Bladder microvascular endothelial cell (primary cell): ENCODE data around the gene MYADM. TPM values are rescaled to one million over a fixed set of nuclear protein-coding genes. Genes with fewer than 3 reads are reported as not detected.

ENCODE experiments used
- total RNA-seq: library from RNA; depleted of rRNA; stranded (reverse); fragments of >200 nt; gene quantifications from 2 replicates; pipeline ENCODE4 v1.2.3, GENCODE V29; 2014

Gene MYADM
- total RNA-seq = 5.0 and 15.9 TPM in 2 replicates

GRCh38 chr19:53867225-53868090 lies at the start of gene MYADM:
TSS of gene MYADM (plus strand) at chr19:53867883. CDS start at chr19:53873530, 5,647 bp downstream.

DNA sequence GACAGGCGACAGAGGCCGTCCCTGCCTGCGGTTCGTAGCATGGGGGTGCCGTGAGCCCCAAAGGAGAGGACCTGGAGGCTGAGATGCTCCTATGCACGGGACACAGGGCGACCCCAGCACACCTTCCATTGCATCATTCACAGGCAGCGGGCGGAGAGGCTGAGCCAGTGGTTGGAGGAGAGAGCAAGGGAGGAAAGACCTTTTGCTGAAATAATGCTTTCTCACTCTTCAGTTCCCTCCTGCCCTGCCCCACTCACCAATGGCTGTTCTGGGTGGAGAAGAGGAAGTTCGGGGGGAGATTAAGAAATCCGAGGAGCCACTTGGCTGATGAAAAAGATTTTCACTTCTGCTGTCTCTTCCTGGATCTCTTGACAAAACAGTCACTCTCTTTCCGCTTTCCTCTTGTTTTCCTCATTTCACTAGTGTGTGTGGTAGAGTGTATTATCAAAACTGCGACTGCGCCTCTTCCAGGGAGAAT lies 43.5 kb upstream of the MYADM start, which contains the start of gene NLRP12:
Gene NLRP12 (minus strand): TSS at position 181 of the 478 bp plus-strand sequence. CDS start 140 bp downstream, at position 41.

DNA sequence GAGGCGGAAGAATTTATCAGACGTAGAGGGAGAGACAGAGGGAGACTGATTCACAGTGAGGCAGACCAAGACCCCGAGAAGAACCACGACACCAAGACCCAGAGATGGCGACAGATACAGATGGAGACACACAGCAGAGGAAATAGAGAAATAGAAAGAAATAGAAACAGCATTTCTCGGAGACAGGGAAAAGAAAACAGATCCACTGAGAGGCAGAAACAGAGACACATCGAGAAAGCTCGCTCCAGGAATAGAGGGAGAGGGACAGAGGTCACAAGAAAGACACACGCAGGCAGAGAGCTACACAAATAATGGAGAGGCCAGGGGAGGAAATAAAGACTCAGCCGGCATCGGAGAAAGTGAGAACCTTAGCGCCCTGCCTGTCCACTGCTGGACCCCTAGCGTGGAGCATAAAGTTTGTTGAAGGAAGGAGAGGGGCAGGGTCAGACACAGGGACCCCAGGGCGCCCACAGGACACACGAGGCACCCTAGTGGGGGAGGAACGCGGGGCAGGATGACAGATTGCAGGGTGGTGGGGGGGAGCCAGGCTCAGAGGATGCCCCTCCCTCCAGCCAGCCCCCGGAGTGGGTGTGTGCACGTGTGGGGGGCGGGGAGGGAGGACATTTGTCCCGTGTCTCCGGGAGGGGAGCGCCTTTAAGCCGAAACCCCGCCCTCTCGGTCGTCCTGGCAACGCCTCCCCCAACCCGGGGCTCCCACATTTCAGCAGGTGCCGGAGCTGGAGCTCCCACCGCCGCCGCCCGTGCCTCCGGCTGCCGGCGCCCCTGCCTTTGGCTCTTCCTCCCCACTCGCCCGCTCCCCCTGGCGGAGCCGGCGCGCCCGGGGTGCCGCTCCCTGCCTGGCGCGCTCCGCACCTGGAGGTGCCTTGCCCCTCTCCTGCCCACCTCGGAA lies 14.1 kb downstream of the MYADM start, which contains the start of gene PRKCG:
Gene PRKCG (plus strand): TSS at position 716 of the 909 bp plus-strand sequence. CDS start 298 bp downstream, outside the sequence.

DNA sequence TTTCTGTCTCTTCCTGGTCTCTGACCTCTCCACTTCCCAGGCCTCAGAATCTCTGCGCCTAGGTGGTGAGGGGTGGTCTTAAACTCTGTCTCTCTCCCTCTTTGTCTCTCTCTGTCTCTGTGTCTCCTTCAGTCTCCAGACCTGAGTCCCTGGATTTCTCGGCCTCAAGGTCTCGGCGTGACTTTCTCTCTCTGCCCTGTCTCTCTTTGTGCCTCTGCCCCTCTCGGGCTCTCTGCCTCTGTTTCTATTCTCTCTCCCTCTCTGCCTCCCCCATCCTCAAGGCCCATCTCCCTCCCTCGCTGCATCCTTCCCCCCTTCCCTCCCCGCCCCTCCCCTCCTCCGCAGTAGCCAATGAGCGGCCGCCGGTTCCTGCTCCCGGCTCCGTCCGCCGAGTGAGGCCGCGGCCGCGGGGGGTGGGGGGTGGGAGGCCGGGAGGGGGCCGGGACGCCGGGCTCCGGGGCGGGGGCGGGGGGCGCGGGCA lies 41.3 kb downstream of the MYADM start, which contains the start of gene CACNG7:
Gene CACNG7 (plus strand): TSS at position 344 of the 481 bp plus-strand sequence. CDS start 3,554 bp downstream, outside the sequence.

Other genes with a start within 250 kb of the MYADM start
- gene DPRX, start 235.9 kb upstream of the MYADM start, total RNA-seq = not detected in 2 replicates
- 0.69 and 4.2 TPM in 2 replicates for gene NLRP12, start 43.6 kb upstream of the MYADM start, total RNA-seq
- not detected in 2 replicates for gene PRKCG, start 14.3 kb downstream of the MYADM start, total RNA-seq
- gene CACNG7, start 41.4 kb downstream of the MYADM start, total RNA-seq = not detected in 2 replicates
- 0.16 and 0.19 TPM in 2 replicates for gene CACNG8, start 95.1 kb downstream of the MYADM start, total RNA-seq
- 0.25 and 0.81 TPM in 2 replicates for gene CACNG6, start 123.8 kb downstream of the MYADM start, total RNA-seq
- not detected in 2 replicates for gene VSTM1, start 196.0 kb downstream of the MYADM start, total RNA-seq
- gene TARM1, start 213.5 kb downstream of the MYADM start, total RNA-seq = not detected in 2 replicates
- gene OSCAR, start 232.9 kb downstream of the MYADM start, total RNA-seq = not detected in 2 replicates
- 10.0 and 15.7 TPM in 2 replicates for gene NDUFA3, start 235.0 kb downstream of the MYADM start, total RNA-seq
- 25.4 and 32.9 TPM in 2 replicates for gene TFPT, start 247.8 kb downstream of the MYADM start, total RNA-seq
- gene PRPF31, start 247.9 kb downstream of the MYADM start, total RNA-seq = 67.8 and 80.6 TPM in 2 replicates